ENCODE data around the gene NRAP. TPM values are rescaled to one million over a fixed set of nuclear protein-coding genes. Genes with fewer than 3 reads are reported as not detected.

The NRAP gene
- total RNA-seq, 1 experiment from 2014 or later, result not detected

GRCh38 chr10:113554214-113554613, 109.6 kb downstream of the NRAP start:
- in situ Hi-C loops (cut with HindIII; ENCODE audit: low pct_unique_long_range_greater_than_20kb, low sequenced_read_pairs), result no loop called here
- no peak for DNase-seq (ENCODE audit: low read depth)

- in situ Hi-C loops (cut with HindIII; ENCODE audit: low pct_unique_long_range_greater_than_20kb, low sequenced_read_pairs), result no loop called here
- DNase-seq (ENCODE audit: low read depth), result no peak
Measured at GRCh38 chr10:113553149-113553548, 110.7 kb downstream of the NRAP start.

GRCh38 chr10:113552701-113553100, 111.1 kb downstream of the NRAP start, which contains the start of gene HABP2:
TSS of gene HABP2 (plus strand) at chr10:113553053. CDS start at chr10:113553122, 69 bp downstream.
- in situ Hi-C loops (cut with HindIII; ENCODE audit: low pct_unique_long_range_greater_than_20kb, low sequenced_read_pairs), result no loop called here
- DNase-seq (ENCODE audit: low read depth), result peak; percentile 79

- in situ Hi-C loops (cut with HindIII; ENCODE audit: low pct_unique_long_range_greater_than_20kb, low sequenced_read_pairs), result no loop called here
- no peak for DNase-seq (ENCODE audit: low read depth)
Measured at GRCh38 chr10:113552014-113552413, 111.8 kb downstream of the NRAP start.

GRCh38 chr10:113550365-113550764, 113.5 kb downstream of the NRAP start:
- in situ Hi-C loops (cut with HindIII; ENCODE audit: low pct_unique_long_range_greater_than_20kb, low sequenced_read_pairs), result no loop called here
- DNase-seq (ENCODE audit: low read depth), result peak; percentile 79

- in situ Hi-C loops (cut with HindIII; ENCODE audit: low pct_unique_long_range_greater_than_20kb, low sequenced_read_pairs), result no loop called here
Measured at GRCh38 chr10:113549856-113550255, 114.0 kb downstream of the NRAP start.

GRCh38 chr10:113547426-113547825, 116.4 kb downstream of the NRAP start:
- no peak for DNase-seq (ENCODE audit: low read depth)
- in situ Hi-C loops (cut with HindIII; ENCODE audit: low pct_unique_long_range_greater_than_20kb, low sequenced_read_pairs), result no loop called here

More at GRCh38 chr10:113549856-113550255, 114.0 kb downstream of the NRAP start:
- no peak for DNase-seq (ENCODE audit: low read depth)

- in situ Hi-C loops (cut with HindIII; ENCODE audit: low pct_unique_long_range_greater_than_20kb, low sequenced_read_pairs), result no loop called here
Measured at GRCh38 chr10:113544392-113544791, 119.4 kb downstream of the NRAP start.

GRCh38 chr10:113543107-113543955, 120.5 kb downstream of the NRAP start:
- no peak for DNase-seq (ENCODE audit: low read depth)
- in situ Hi-C loops (cut with HindIII; ENCODE audit: low pct_unique_long_range_greater_than_20kb, low sequenced_read_pairs), result no loop called here

More at GRCh38 chr10:113544392-113544791, 119.4 kb downstream of the NRAP start:
- no peak for DNase-seq (ENCODE audit: low read depth)

GRCh38 chr10:113541549-113541927, 122.3 kb downstream of the NRAP start:
- in situ Hi-C loops (cut with HindIII; ENCODE audit: low pct_unique_long_range_greater_than_20kb, low sequenced_read_pairs), result no loop called here

GRCh38 chr10:113540845-113541548, 122.8 kb downstream of the NRAP start:
- peak; percentile 48 for DNase-seq (ENCODE audit: low read depth)
- in situ Hi-C loops (cut with HindIII; ENCODE audit: low pct_unique_long_range_greater_than_20kb, low sequenced_read_pairs), result no loop called here

More at GRCh38 chr10:113541549-113541927, 122.3 kb downstream of the NRAP start:
- no peak for DNase-seq (ENCODE audit: low read depth)

- DNase-seq (ENCODE audit: low read depth), result peak; percentile 41
- in situ Hi-C loops (cut with HindIII; ENCODE audit: low pct_unique_long_range_greater_than_20kb, low sequenced_read_pairs), result no loop called here
Measured at GRCh38 chr10:113539789-113540188, 124.1 kb downstream of the NRAP start.

Other genes with a start within 250 kb of the NRAP start
- 0.72 and 1.6 TPM in 2 replicates for gene HABP2, start 111.0 kb downstream of the NRAP start, total RNA-seq (2014; rRNA removed; shearing (Covaris generic); ENCODE audit: low replicate concordance)
- gene CASP7, start 15.9 kb upstream of the NRAP start, total RNA-seq (2014; rRNA removed; shearing (Covaris generic); ENCODE audit: low replicate concordance), result 26.1 and 39.6 TPM in 2 replicates
- gene PLEKHS1, start 87.6 kb upstream of the NRAP start, total RNA-seq (2014; rRNA removed; shearing (Covaris generic); ENCODE audit: low replicate concordance), result not detected in 2 replicates
- gene DCLRE1A, start 190.0 kb upstream of the NRAP start, total RNA-seq (2014; rRNA removed; shearing (Covaris generic); ENCODE audit: low replicate concordance), result 7.6 and 8.3 TPM in 2 replicates
- 9.8 and 21.8 TPM in 2 replicates for gene NHLRC2, start 190.6 kb upstream of the NRAP start, total RNA-seq (2014; rRNA removed; shearing (Covaris generic); ENCODE audit: low replicate concordance)